ENCODE data around the gene LY6G5B.
A peak's percentile ranks its signal among the peaks of the same experiment; 100 is the strongest.

Gene LY6G5B, protein sequence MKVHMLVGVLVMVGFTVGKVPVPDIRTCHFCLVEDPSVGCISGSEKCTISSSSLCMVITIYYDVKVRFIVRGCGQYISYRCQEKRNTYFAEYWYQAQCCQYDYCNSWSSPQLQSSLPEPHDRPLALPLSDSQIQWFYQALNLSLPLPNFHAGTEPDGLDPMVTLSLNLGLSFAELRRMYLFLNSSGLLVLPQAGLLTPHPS

DNA sequence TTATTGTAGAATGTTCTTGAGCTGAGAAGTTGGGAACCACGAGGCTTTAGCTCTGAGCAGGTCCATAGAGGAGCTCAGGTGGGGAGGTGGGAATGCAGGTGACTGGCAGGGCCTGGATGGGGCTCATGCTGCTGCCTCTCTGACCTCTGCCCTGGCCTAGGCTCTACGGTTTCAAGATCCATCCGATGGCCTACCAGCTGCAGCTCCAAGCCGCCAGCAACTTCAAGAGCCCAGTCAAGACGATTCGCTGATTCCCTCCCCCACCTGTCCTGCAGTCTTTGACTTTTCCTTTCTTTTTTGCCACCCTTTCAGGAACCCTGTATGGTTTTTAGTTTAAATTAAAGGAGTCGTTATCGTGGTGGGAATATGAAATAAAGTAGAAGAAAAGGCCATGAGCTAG, at the start of gene LY6G5B:
Gene LY6G5B (plus strand): TSS at position 301 of the 400 bp plus-strand sequence. CDS start 975 bp downstream, outside the sequence.
- no peak for DNase-seq (ENCODE audit: low read depth in 2 of 2, low spot score in 1 of 2)

DNA sequence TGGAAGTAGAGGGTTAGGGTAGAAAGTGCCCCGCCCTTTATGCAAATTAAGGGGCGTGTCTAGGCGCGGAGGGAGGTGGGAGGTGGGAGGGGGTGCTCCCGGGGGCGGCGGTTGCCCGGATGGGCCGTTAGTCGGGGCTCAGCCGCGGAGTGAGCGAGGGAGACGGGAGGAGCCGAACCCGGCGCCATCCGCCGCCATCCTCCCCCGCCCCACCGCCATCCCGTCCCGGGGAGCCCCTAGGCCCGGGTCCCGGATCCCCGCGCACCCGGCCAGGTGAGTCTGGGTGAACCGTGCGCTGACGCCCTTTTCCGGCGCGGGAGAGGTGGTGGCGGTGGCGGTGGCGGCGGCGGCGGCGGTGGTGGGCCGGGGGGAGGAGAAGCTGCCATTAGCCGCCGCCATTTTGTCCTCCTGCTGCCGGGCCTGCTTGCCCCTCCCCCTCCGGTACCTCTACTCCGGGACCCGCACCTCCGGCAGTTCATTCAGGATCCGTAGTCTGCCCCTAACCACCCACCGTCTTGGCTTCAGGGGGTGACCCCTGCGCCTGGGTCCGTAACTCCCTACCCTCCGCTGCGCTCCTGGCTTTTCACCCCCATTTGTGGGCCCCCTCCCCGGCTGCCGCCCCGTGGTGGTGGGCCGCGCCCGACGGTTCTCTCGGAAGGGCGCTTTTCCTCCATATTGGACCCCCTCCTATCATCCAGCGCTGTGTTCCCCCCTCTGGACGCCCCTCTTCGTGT, 49.0 kb upstream of the LY6G5B start, which contains the start of gene PRRC2A:
Gene PRRC2A (plus strand): TSS at position 130 of the 734 bp plus-strand sequence. CDS start 2,075 bp downstream, outside the sequence.
- DNase-seq (ENCODE audit: low read depth in 2 of 2, low spot score in 1 of 2): peak in 1 of 2 donors; percentile 94

DNA sequence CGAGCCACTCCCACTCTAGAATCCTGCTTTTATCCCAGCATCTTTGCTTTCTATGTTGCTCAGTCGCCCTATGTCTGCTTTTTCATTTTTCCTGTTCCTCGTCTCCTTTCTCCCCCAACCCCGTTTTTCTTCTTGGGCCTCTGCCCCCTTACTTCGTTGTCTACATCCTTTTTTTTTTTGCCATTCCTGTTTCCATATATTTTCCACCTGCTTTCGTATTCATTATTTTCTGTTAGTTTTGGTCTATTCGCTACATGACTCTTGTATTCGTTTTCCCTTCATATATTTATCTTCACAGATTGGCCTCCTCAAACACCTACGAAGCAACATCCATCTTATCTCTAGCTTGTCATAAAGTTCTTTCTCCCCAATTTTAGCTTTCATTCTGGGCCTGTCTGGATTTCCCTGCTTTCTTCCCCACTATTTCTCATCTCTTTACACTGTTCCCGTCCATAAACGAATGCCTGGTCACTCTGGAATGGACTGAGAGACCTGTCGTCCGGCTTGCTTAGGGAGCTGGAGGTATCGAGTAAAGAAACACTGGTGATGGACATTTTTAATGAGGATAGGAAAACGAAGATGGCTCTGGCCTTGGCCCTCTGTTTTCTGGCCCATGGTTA, 48.3 kb upstream of the LY6G5B start:
- DNase-seq (ENCODE audit: low read depth in 2 of 2, low spot score in 1 of 2): no peak

DNA sequence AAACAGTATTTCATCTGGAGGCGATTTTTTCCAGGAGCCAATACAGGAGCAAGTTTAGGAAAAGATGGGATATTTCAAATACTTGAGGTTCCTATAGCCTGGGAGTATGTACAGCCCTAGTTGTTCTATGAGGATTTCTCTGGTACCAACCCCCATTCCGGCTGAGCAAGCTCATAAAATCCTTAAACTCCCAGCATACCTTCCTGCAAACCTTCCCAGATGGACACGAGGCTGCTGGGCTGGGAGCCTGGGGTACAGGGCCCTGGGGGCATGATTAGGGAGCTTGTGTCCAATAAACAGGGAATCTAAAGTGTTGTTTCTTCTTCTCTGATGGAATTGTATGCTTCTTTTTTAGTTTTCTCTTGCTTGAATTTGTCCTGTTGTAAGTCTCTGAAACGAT, 47.8 kb upstream of the LY6G5B start:
- DNase-seq (ENCODE audit: low read depth in 2 of 2, low spot score in 1 of 2): no peak

DNA sequence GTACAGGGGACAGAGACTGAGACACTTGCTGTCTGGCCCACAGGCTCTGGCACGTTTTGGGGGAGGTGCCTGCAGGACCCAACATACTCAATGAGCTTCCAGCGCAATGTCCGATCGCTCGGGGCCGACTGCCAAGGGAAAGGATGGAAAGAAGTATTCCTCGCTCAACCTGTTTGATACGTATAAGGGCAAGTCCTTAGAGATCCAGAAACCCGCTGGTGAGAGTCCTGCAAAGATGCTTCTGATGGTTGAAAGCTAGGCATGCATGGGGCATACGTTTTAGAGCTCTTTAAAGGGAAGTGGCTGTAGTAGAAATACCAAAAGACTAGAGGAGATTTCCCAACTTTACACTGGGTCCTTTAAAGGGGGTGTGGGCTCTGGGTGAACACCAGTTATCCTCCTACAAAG, 47.1 kb upstream of the LY6G5B start:
- DNase-seq (ENCODE audit: low read depth in 2 of 2, low spot score in 1 of 2): no peak

DNA sequence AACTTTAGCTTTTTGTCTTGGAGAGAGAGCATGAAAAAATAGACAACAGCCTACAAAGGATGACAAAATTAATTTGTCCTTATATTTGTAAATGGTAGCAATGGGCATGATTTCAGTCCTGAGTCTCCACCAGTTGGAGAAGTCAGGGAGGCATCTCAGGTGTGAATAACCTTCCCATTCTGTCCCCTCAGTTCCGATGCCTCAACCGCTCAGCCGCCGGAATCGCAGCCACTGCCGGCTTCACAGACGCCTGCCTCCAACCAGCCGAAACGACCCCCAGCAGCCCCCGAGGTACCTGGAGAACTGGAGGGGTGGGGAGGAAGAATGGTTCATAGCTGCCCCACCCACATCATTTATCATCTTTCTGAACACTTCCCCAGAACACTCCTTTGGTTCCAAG, 45.7 kb upstream of the LY6G5B start:
- DNase-seq (ENCODE audit: low read depth in 2 of 2, low spot score in 1 of 2): no peak

DNA sequence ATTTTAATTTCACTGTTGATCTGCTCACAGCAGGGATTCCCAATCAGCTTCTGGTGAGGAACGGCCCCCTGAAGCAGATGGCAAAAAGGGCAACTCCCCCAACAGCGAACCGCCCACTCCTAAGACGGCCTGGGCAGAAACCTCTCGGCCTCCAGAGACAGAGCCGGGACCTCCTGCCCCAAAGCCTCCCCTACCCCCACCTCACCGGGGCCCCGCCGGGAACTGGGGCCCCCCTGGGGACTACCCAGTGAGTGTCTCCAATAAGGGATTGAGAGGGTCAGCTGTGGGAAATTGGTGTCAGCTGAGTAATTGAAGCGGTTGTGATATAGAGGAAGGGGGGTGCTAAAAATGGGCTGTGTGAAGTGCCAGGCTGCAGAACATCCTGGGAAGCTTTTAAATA, 42.8 kb upstream of the LY6G5B start:
- DNase-seq (ENCODE audit: low read depth in 2 of 2, low spot score in 1 of 2): no peak

DNA sequence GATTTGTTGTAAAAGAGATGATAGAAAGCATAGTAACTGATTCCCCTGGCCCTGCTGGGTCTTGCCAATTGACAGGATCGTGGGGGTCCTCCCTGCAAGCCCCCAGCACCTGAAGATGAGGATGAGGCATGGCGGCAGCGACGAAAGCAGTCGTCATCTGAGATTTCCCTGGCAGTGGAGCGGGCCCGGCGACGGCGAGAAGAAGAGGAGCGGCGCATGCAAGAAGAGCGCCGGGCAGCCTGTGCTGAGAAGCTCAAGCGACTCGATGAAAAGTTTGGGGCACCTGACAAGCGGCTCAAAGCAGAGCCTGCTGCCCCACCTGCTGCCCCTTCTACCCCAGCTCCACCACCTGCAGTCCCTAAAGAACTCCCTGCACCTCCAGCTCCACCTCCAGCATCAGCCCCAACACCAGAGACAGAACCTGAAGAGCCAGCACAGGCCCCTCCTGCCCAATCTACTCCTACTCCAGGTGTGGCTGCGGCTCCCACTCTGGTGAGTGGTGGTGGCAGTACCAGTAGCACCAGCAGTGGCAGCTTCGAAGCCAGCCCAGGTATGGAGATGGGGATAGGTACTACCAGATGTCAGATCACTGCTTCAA, 42.0 kb upstream of the LY6G5B start:
- no peak for DNase-seq (ENCODE audit: low read depth in 2 of 2, low spot score in 1 of 2)

DNA sequence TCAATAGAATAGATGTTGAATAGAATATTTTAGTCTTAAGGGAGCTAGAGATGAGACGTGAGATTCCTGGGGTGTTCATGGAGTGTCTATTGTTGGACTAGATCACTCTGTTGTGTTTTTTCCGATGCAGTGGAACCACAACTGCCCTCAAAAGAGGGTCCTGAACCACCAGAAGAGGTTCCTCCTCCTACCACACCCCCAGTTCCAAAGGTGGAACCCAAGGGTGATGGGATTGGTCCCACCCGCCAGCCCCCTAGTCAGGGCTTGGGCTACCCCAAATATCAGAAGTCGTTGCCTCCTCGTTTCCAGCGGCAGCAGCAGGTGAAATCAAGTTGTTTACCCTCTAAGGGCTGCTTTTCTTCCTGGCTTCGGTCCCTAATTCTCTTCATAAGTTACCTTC, 40.8 kb upstream of the LY6G5B start:
- no peak for DNase-seq (ENCODE audit: low read depth in 2 of 2, low spot score in 1 of 2)

DNA sequence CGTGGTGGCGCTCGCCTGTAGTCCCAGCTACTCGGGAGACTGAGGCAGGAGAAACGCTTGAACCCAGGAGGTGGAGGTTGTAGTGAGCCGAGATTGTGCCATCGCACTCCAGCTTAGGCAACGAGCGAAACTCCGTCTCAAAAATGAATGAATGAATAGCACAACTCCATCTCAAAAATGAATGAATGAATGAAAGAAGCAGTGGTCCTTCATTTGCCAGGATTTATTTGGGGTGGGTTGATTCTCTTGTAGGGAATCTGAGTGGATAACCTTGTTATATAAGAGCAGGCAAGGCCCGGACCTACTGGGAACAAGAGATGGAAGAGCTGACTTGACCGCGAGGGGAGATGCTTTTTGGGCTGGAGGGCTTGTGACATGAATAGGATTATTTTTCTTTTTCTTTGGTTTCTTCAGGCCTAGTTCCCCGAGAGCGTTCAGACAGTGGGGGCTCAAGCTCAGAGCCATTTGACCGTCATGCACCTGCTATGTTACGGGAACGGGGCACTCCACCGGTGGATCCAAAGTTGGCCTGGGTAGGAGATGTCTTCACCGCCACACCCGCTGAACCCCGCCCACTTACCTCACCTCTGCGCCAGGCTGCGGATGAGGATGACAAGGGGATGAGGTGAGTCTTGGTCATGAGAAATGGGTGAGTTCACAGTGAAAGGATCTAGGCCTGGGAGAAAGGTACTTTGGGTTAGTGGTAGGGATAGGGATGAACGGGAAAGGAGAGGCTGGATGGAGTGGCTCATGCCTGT, 39.4 kb upstream of the LY6G5B start:
- no peak for DNase-seq (ENCODE audit: low read depth in 2 of 2, low spot score in 1 of 2)

DNA sequence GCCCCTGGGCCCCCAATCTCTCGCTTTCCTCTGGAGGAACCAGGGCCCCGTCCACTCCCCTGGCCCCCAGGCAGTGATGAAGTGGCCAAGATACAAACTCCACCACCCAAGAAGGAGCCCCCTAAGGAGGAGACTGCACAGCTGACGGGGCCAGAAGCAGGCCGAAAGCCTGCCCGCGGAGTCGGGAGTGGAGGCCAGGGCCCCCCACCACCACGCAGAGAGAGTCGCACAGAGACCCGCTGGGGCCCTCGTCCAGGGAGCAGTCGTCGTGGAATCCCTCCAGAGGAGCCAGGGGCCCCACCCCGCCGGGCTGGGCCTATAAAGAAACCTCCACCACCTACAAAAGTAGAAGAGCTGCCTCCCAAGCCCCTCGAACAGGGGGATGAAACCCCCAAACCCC, 38.6 kb upstream of the LY6G5B start:
- DNase-seq (ENCODE audit: low read depth in 2 of 2, low spot score in 1 of 2): no peak

DNA sequence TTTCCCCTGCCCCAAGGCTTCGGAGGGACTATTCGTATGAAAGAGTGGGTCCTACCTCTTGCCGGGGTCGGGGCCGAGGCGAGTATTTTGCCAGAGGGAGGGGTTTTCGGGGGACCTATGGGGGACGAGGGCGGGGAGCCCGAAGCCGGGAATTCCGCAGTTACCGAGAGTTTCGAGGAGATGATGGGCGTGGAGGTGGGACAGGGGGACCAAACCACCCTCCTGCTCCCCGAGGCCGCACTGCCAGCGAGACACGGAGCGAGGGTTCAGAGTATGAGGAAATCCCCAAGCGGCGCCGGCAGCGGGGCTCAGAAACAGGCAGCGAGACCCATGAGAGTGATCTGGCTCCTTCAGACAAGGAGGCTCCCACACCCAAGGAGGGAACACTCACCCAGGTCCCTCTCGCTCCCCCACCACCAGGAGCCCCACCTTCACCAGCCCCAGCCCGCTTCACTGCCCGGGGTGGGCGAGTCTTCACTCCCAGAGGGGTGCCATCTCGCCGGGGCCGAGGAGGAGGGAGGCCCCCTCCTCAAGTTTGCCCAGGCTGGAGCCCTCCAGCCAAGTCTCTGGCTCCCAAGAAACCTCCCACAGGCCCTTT, 38.0 kb upstream of the LY6G5B start:
- DNase-seq (ENCODE audit: low read depth in 2 of 2, low spot score in 1 of 2): no peak

DNA sequence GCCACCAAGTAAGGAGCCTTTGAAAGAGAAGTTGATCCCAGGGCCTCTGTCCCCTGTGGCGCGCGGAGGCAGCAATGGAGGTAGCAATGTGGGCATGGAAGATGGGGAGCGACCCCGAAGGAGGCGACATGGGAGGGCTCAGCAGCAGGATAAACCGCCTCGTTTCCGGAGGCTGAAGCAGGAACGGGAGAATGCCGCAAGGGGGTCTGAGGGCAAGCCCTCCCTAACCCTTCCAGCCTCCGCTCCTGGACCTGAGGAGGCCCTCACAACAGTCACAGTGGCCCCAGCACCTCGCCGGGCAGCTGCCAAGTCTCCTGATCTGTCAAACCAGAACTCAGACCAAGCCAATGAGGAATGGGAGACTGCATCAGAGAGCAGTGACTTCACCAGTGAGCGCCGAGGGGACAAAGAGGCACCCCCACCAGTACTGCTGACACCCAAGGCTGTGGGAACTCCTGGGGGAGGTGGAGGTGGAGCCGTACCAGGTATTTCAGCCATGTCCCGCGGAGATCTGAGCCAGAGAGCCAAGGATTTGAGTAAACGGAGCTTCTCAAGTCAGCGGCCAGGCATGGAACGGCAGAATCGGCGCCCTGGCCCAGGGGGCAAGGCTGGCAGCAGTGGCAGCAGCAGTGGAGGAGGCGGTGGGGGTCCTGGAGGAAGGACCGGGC, 37.4 kb upstream of the LY6G5B start:
- no peak for DNase-seq (ENCODE audit: low read depth in 2 of 2, low spot score in 1 of 2)

DNA sequence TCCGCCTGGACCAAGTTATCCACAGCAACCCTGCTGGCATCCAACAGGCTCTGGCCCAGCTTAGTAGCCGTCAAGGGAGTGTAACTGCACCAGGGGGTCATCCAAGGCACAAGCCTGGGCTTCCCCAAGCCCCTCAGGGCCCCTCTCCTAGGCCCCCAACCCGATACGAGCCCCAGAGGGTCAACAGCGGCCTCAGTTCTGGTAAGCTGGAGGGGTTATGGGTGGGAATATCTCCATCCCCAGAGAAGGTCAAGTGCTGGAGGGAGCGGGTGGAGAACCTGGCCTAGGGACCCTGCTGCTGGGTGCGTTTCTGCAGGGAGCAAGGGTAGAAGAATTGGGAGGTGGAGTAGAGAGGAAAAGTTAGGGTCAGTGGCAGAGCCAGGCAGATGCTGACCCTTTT, 36.3 kb upstream of the LY6G5B start:
- DNase-seq (ENCODE audit: low read depth in 2 of 2, low spot score in 1 of 2): no peak

DNA sequence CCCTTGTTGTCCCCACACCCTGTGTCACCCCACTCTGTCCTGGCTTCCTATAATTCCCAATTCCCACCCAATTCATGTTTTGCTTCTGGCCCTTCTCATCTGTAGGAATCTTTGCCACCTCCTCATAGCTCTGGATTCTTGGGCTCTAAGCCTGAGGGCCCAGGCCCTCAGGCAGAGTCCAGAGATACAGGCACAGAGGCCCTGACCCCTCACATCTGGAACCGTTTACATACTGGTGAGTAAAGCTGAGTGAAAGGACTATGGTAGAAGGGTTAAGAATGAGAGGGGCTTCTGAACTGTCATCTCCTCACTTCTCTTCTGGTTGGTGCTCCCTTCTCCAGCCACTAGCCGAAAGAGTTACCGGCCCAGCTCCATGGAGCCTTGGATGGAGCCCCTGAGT, 35.6 kb upstream of the LY6G5B start:
- no peak for DNase-seq (ENCODE audit: low read depth in 2 of 2, low spot score in 1 of 2)

DNA sequence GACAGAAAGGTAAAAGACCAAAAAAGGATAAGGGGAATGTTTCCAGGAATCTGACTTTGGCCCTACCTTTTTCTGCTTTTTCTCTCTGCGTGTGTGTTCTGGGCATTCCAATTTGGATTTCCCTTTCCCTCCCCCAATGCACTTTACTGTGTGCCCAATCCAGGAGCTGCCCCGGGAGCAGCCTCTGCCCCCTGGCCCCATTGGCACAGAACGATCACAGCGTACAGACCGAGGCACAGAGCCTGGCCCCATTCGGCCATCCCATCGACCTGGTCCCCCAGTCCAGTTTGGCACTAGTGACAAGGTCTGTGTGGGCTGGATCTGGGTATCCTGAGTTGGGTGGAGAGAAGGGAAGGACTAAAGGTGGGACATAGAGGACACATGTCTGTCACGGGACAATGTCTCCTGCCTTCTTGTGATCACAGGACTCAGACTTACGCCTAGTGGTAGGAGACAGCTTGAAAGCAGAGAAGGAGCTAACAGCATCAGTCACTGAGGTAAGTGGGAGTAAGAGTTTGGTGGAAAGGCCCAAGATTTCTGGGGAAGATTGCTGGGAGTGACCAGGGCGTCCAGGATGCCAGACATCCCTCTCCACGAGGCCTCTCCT, 34.7 kb upstream of the LY6G5B start:
- DNase-seq (ENCODE audit: low read depth in 2 of 2, low spot score in 1 of 2): no peak

DNA sequence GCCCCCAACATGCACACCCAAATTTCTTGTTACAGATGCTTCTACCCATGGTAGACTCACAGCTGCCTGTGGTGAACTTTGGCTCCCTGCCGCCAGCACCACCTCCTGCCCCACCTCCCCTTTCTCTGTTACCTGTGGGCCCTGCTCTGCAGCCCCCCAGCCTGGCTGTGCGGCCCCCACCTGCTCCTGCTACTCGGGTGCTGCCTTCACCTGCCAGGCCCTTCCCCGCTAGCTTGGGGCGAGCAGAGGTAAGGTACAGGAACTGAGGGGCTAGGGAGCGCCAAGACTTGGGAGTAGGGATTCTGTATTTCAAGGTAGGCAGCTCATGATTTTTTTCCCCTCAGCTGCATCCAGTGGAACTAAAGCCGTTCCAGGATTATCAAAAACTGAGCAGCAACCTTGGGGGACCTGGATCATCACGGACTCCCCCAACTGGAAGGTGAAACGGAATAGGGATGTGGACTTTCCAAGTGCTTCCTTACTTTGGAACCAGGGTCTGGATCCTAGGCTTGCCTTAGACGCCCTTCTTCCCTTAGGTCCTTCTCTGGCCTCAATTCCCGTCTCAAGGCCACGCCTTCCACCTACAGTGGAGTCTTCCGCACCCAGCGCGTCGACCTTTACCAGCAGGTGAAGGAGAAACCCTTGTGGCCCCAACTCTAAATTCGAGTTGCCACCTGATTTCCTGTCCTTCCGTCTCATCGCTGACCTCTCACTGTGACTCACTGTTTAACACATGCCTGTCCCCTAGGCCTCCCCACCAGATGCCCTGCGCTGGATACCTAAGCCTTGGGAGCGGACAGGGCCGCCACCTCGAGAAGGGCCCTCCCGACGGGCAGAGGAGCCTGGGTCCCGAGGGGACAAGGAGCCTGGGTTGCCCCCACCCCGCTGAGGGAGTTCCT, 32.8 kb upstream of the LY6G5B start:
- no peak for DNase-seq (ENCODE audit: low read depth in 2 of 2, low spot score in 1 of 2)

DNA sequence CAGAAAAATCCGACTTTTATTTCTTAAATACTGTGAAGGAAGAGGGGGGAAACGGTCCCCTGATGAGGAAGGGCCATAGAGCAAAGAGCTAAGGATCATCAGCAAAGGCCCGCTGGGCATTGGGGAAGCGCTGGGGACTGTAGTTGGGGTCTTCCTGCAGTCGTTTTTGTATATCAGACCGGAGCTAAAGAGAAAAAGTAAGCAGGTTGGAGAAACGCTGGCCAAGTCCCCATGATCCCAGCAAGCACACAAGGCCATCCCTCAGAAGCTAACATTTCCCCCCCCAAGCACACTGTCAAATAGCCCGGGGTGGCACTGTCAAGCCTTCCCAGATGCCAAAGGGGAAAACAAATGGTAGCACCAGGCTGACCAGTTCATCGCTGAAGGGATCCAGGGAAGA, 30.7 kb upstream of the LY6G5B start:
- no peak for DNase-seq (ENCODE audit: low read depth in 2 of 2, low spot score in 1 of 2)

DNA sequence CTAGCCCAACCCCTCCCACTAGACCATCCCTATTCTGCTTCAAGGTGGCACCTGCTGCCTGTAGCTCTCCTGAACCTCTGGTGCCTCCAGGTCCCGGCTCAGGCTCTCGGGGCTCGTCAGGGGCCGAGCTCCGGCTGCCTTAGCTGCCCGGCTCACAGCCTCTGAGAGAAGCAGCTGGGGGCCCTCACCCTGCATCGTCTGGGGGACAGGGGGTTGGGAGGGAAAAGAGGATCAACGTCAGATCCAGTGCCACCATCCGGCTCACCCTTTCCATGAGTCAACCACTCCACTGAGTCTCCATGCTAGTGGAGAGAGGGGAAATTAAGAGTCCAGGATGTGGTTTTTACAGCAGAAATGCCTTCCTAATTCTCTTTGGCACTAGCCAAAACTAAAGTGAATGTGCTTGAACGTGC, 30.3 kb upstream of the LY6G5B start:
- DNase-seq (ENCODE audit: low read depth in 2 of 2, low spot score in 1 of 2): no peak
